Lower lobe of right lung (tissue), 2 donors: ENCODE results near the gene SNRNP200. TPM values are rescaled to one million over a fixed set of nuclear protein-coding genes. Genes with fewer than 3 reads are reported as not detected.
A peak's percentile ranks its signal among the peaks of the same experiment; 100 is the strongest.

ENCODE experiments used
- ATAC-seq, 2 donors: fragments of 200-7000 bp; cut with Tn5 transposase; one replicate each; pipeline ENCODE4 v1.9.1; 2020 to 2022; ENCODE audit warnings: mild to moderate bottlenecking in 2 of 2, moderate library complexity in 2 of 2
- DNase-seq: peaks from one replicate; pipeline ENCODE4 v3.0.0-alpha.2; 2020
- H3K27ac ChIP-seq: fragments of 200-600 bp; one replicate; pipeline ENCODE4 v1.8.0; 2022
- H3K27me3 ChIP-seq: fragments of 200-600 bp; one replicate; pipeline ENCODE4 v1.8.0; 2022; ENCODE audit warnings: low read depth
- H3K36me3 ChIP-seq: fragments of 200-600 bp; one replicate; pipeline ENCODE4 v1.8.0; 2022; ENCODE audit warnings: mild to moderate bottlenecking
- H3K4me1 ChIP-seq: fragments of 200-600 bp; one replicate; pipeline ENCODE4 v1.8.0; 2022
- H3K4me3 ChIP-seq: fragments of 200-600 bp; one replicate; pipeline ENCODE4 v1.8.0; 2022; ENCODE audit warnings: mild to moderate bottlenecking
- H3K9me3 ChIP-seq: fragments of 200-600 bp; one replicate; pipeline ENCODE4 v1.8.0; 2022
- CTCF ChIP-seq: fragments of 200-600 bp; IDR thresholded peaks from one replicate; pipeline ENCODE4 v1.8.0; 2022; ENCODE audit warnings: antibody characterized with exemption, mild to moderate bottlenecking
- intact Hi-C: fragments of 100-400 bp; cut with DNase I; formaldehyde crosslinking; loops from one replicate; pipeline ENCODE4 v1.11.0; 2022
- total RNA-seq: library from RNA; stranded (reverse); fragmentation: NEBNext Ultra II Directional; extraction: Animal tissue kit (Norgen Biotek cat#: 25700); gene quantifications from one replicate; pipeline ENCODE4 v1.2.1, GENCODE V29; 2021
- donor health status: DM: no; HTN: yes; CAD: no; lungs with severe emphysema.

The SNRNP200 gene
- total RNA-seq, 1 donor from 2014 or later, result 95.3 TPM

GRCh38 chr2:96276787-96277499 lies 28.4 kb downstream of the SNRNP200 start:
- intact Hi-C loops, result no loop called here
- no peak overlapping the region for H3K4me3 ChIP-seq
- no peak for TF ChIP-seq CTCF
- no peak for DNase-seq
- H3K27me3 ChIP-seq, result no peaks in the 10 kb centered on the region
- no peaks in the 10 kb centered on the region for H3K4me1 ChIP-seq
- ATAC-seq, result no peak
- no peak overlapping the region for H3K27ac ChIP-seq
- peaks cover 100% of the 10 kb centered on the region for H3K36me3 ChIP-seq
- H3K9me3 ChIP-seq, result no peaks in the 10 kb centered on the region

- intact Hi-C loops, result no loop called here
- H3K36me3 ChIP-seq, result peaks cover 100% of the 10 kb centered on the region
- no peak overlapping the region for H3K4me3 ChIP-seq
- no peaks in the 10 kb centered on the region for H3K4me1 ChIP-seq
- TF ChIP-seq CTCF, result no peak
- H3K9me3 ChIP-seq, result no peaks in the 10 kb centered on the region
- H3K27me3 ChIP-seq, result no peaks in the 10 kb centered on the region
- DNase-seq (no peak), ATAC-seq (no peak)
- no peak overlapping the region for H3K27ac ChIP-seq
Measured at GRCh38 chr2:96274355-96275056, 30.8 kb downstream of the SNRNP200 start.

GRCh38 chr2:96273763-96274162 lies 31.6 kb downstream of the SNRNP200 start:
- peaks cover 100% of the 10 kb centered on the region for H3K36me3 ChIP-seq
- ATAC-seq, result no peak

GRCh38 chr2:96271995-96272394 lies 33.4 kb downstream of the SNRNP200 start:
- Histone ChIP-seq H3K27ac (no peak overlapping the region), H3K36me3 (peaks cover 96% of the 10 kb centered on the region), H3K4me3 (no peak overlapping the region), H3K4me1 (peaks cover 9% of the 10 kb centered on the region), H3K27me3 (no peaks in the 10 kb centered on the region), H3K9me3 (no peaks in the 10 kb centered on the region)
- no peak for ATAC-seq
- no peak for TF ChIP-seq CTCF
- DNase-seq, result no peak
- intact Hi-C loops, result no loop called here

More at GRCh38 chr2:96273763-96274162, 31.6 kb downstream of the SNRNP200 start:
- Histone ChIP-seq H3K4me3 (no peak overlapping the region), H3K4me1 (no peaks in the 10 kb centered on the region), H3K9me3 (no peaks in the 10 kb centered on the region), H3K27ac (no peak overlapping the region), H3K27me3 (no peaks in the 10 kb centered on the region)
- no peak for TF ChIP-seq CTCF
- DNase-seq, result no peak
- intact Hi-C loops, result no loop called here

- Histone ChIP-seq H3K4me1 (peaks cover 39% of the 10 kb centered on the region), H3K9me3 (no peaks in the 10 kb centered on the region), H3K4me3 (peak overlapping the region; percentile 97), H3K27me3 (no peaks in the 10 kb centered on the region), H3K36me3 (peaks cover 56% of the 10 kb centered on the region), H3K27ac (peak overlapping the region; percentile 95)
- DNase-seq, result peak; percentile 66
- no peak for ATAC-seq
- TF ChIP-seq CTCF, result peak; percentile 25
- intact Hi-C loops, result no loop called here
Measured at GRCh38 chr2:96267159-96267971, 38.0 kb downstream of the SNRNP200 start.
